SK-N-SH (cell line): Measurements from ENCODE around the gene UVRAG. TPM values are rescaled to one million over a fixed set of nuclear protein-coding genes. Genes with fewer than 3 reads are reported as not detected.

Experiments
- CTCF ChIA-PET: fragments of 300-600, 350-600 bp; formaldehyde crosslinking; extraction: SDS; loops from one replicate; lab custom pipeline; 2021; lab: Yijun Ruan, JAX
- POLR2A ChIA-PET: fragments of 350-600 bp; sonication (Branson Sonifier 250); formaldehyde crosslinking; extraction: SDS; loops from one replicate; lab custom pipeline; 2020; ENCODE audit warnings: antibody characterized with exemption, inconsistent platforms; lab: Yijun Ruan, JAX
- DNase-seq: peaks from one replicate; pipeline ENCODE4 v3.0.0; 2012
- H2AFZ ChIP-seq: fragments of 200-600 bp; sonication (generic); 2 replicates; pipeline ENCODE4 v1.8.1; 2016; ENCODE audit warnings: antibody characterized with exemption, mild to moderate bottlenecking, low read depth
- H3F3A ChIP-seq: fragments of 200-600 bp; sonication (generic); replicated peaks from 2 replicates; pipeline ENCODE3; 2016; ENCODE audit warnings: antibody characterized with exemption, mild to moderate bottlenecking; ENCODE audit not compliant: insufficient read depth
- H3K27ac ChIP-seq, 2 experiments: fragments of 200-500 bp in 1 of 2; fragments of 200-600 bp in 1 of 2; sonication (Bioruptor generic) in 1 of 2; sonication (generic), shearing (Covaris generic) in 1 of 2; 2 replicates each; pipeline versions ENCODE4 v1.5.1 to v1.6.1; 2014 to 2016; ENCODE audit warnings: low read depth in 2 of 2, inconsistent platforms in 1 of 2, low read length in 1 of 2, mild to moderate bottlenecking in 1 of 2, mixed read lengths in 1 of 2
- H3K27me3 ChIP-seq: fragments of 200-600 bp; sonication (generic), shearing (Covaris generic); 2 replicates; pipeline ENCODE4 v1.6.1; 2016; ENCODE audit warnings: mixed run types; ENCODE audit not compliant: insufficient read depth
- H3K36me3 ChIP-seq, 2 experiments: fragments of 200-500 bp in 1 of 2; fragments of 200-600 bp in 1 of 2; sonication (Bioruptor generic) in 1 of 2; sonication (generic) in 1 of 2; replicated peaks in 1 of 2; 2 replicates each; pipeline versions ENCODE3 to v1.5.1; 2014 to 2016; ENCODE audit warnings: low read length in 1 of 2, mild to moderate bottlenecking in 1 of 2; ENCODE audit not compliant: insufficient read depth in 2 of 2, control insufficient read depth in 1 of 2
- H3K4me1 ChIP-seq, 2 experiments: fragments of 200-500 bp in 1 of 2; fragments of 200-600 bp in 1 of 2; sonication (Bioruptor generic) in 1 of 2; sonication (generic), shearing (Covaris generic) in 1 of 2; 2 replicates each; pipeline versions ENCODE4 v1.5.1 to v1.6.1; 2014 to 2016; ENCODE audit warnings: low read depth in 1 of 2, low read length in 1 of 2, mixed run types in 1 of 2; ENCODE audit not compliant: insufficient read depth in 2 of 2, control insufficient read depth in 1 of 2
- H3K4me2 ChIP-seq: fragments of 200-600 bp; sonication (generic), shearing (Covaris generic); 2 replicates; pipeline ENCODE4 v1.6.1; 2017; ENCODE audit warnings: mixed run types
- H3K4me3 ChIP-seq, 2 experiments: fragments of 200-500 bp in 1 of 2; fragments of 200-600 bp in 1 of 2; sonication (Bioruptor generic) in 1 of 2; sonication (generic), shearing (Covaris generic) in 1 of 2; 2 replicates each; pipeline versions ENCODE4 v1.5.1 to v1.8.1; 2014 to 2016; ENCODE audit warnings: low read depth in 2 of 2, inconsistent platforms in 1 of 2, low read length in 1 of 2, mild to moderate bottlenecking in 1 of 2, mixed read lengths in 1 of 2, moderate library complexity in 1 of 2
- H3K79me2 ChIP-seq: fragments of 200-600 bp; sonication (generic); 2 replicates; pipeline ENCODE4 v1.8.1; 2017; ENCODE audit warnings: mild to moderate bottlenecking; ENCODE audit not compliant: insufficient read depth
- H3K9ac ChIP-seq: fragments of 200-600 bp; sonication (generic); 2 replicates; pipeline ENCODE4 v1.6.1; 2017; ENCODE audit warnings: mixed run types
- H3K9me2 ChIP-seq: fragments of 200-600 bp; sonication (generic); 2 replicates; pipeline ENCODE4 v1.6.1; 2017; ENCODE audit warnings: mixed run types
- H3K9me3 ChIP-seq: fragments of 200-600 bp; sonication (generic); 2 replicates; pipeline ENCODE4 v1.6.1; 2017; ENCODE audit warnings: mixed run types, mild to moderate bottlenecking, moderate library complexity
- H4K20me1 ChIP-seq: fragments of 200-600 bp; sonication (generic); 2 replicates; pipeline ENCODE4 v1.6.1; 2017; ENCODE audit warnings: mild to moderate bottlenecking, mixed run types; ENCODE audit not compliant: insufficient read depth
- ELF1 ChIP-seq: IDR thresholded peaks from 2 replicates; pipeline ENCODE4 v1.4.0; 2012
- EP300 ChIP-seq, 2 experiments: IDR thresholded peaks; 2 replicates each; pipeline versions ENCODE4 v1.4.0 to v1.6.1; 2012; ENCODE audit warnings: borderline replicate concordance in 1 of 2, low read depth in 1 of 2, low read length in 1 of 2
- EZH2phosphoT487 ChIP-seq: fragments of 200-600 bp; sonication (generic); IDR thresholded peaks from 2 replicates; pipeline ENCODE4 v1.6.1; 2017; ENCODE audit warnings: low read depth, mixed run types, mild to moderate bottlenecking, antibody characterized with exemption, moderate library complexity, borderline replicate concordance
- FOSL2 ChIP-seq: IDR thresholded peaks from 2 replicates; pipeline ENCODE4 v1.4.0; 2012; ENCODE audit warnings: low read depth, mild to moderate bottlenecking, moderate library complexity, borderline replicate concordance
- FOXJ3 ChIP-seq: sonication (generic); formaldehyde crosslinking; IDR thresholded peaks from 2 replicates; pipeline ENCODE4 v1.5.1; 2020; ENCODE audit warnings: mild to moderate bottlenecking, missing genetic modification reagents
- GABPA ChIP-seq: IDR thresholded peaks from 2 replicates; pipeline ENCODE4 v1.4.0; 2012; ENCODE audit warnings: low read depth, mild to moderate bottlenecking
- GATA2 ChIP-seq: sonication (generic); formaldehyde crosslinking; IDR thresholded peaks from 2 replicates; pipeline ENCODE4 v1.5.0; 2020; ENCODE audit warnings: mild to moderate bottlenecking, missing genetic modification reagents
- NRF1 ChIP-seq: IDR thresholded peaks from 2 replicates; pipeline ENCODE4 v1.6.1; 2012; ENCODE audit warnings: low read depth, mild to moderate bottlenecking, low read length
- RCOR1 ChIP-seq: fragments of 150-350 bp; IDR thresholded peaks from 2 replicates; pipeline ENCODE4 v1.6.1; 2017; ENCODE audit warnings: antibody characterized with exemption, low read length
- REST ChIP-seq: IDR thresholded peaks from 2 replicates; pipeline ENCODE4 v1.6.1; 2012; ENCODE audit warnings: mild to moderate bottlenecking, low read depth, low read length, moderate library complexity
- RXRA ChIP-seq: IDR thresholded peaks from 2 replicates; pipeline ENCODE4 v1.4.0; 2012; ENCODE audit warnings: low read depth, mild to moderate bottlenecking, borderline replicate concordance
- SIN3A ChIP-seq: IDR thresholded peaks from 2 replicates; pipeline ENCODE4 v1.6.1; 2012; ENCODE audit warnings: low read depth, mild to moderate bottlenecking, low read length, moderate library complexity, borderline replicate concordance
- TAF1 ChIP-seq: IDR thresholded peaks from 2 replicates; pipeline ENCODE4 v1.6.1; 2012; ENCODE audit warnings: low read depth, mild to moderate bottlenecking, low read length, moderate library complexity, borderline replicate concordance
- TCF12 ChIP-seq: IDR thresholded peaks from 2 replicates; pipeline ENCODE4 v1.4.0; 2012
- YY1 ChIP-seq: IDR thresholded peaks from 2 replicates; pipeline ENCODE4 v1.4.0; 2012; ENCODE audit warnings: low read depth, mild to moderate bottlenecking
- WGBS: methylation state at CpG from one replicate; pipeline ENCODE4 v1.1.6; 2017; ENCODE audit warnings: low lambda C conversion rate; 5-methylcytosine and 5-hydroxymethylcytosine counted together
- polyA plus RNA-seq, 3 experiments: library from polyadenylated mRNA; depleted of rRNA; stranded (reverse); fragments of >200 nt; gene quantifications; 2 replicates each; pipeline ENCODE4 v1.2.3, GENCODE V29; 2012
- TF ChIP-seq, protein P1 (sequence below): fragments of 150-350 bp; IDR thresholded peaks from 2 replicates; pipeline ENCODE4 v1.6.1; 2017; ENCODE audit warnings: antibody characterized with exemption, low read length, low read depth, borderline replicate concordance
- TF ChIP-seq, protein P2 (sequence below): IDR thresholded peaks from 2 replicates; pipeline ENCODE4 v1.4.0; 2012; ENCODE audit warnings: low read depth
- TF ChIP-seq, protein P3 (sequence below): fragments of 200-600 bp; sonication (generic); IDR thresholded peaks from 2 replicates; pipeline ENCODE4 v1.6.1; 2017; ENCODE audit warnings: antibody characterized with exemption, mild to moderate bottlenecking, moderate library complexity

The UVRAG gene
- polyA plus RNA-seq, 1 of the 3 experiments (the other 2 are of a cell fraction): 5.8 TPM

DNA sequence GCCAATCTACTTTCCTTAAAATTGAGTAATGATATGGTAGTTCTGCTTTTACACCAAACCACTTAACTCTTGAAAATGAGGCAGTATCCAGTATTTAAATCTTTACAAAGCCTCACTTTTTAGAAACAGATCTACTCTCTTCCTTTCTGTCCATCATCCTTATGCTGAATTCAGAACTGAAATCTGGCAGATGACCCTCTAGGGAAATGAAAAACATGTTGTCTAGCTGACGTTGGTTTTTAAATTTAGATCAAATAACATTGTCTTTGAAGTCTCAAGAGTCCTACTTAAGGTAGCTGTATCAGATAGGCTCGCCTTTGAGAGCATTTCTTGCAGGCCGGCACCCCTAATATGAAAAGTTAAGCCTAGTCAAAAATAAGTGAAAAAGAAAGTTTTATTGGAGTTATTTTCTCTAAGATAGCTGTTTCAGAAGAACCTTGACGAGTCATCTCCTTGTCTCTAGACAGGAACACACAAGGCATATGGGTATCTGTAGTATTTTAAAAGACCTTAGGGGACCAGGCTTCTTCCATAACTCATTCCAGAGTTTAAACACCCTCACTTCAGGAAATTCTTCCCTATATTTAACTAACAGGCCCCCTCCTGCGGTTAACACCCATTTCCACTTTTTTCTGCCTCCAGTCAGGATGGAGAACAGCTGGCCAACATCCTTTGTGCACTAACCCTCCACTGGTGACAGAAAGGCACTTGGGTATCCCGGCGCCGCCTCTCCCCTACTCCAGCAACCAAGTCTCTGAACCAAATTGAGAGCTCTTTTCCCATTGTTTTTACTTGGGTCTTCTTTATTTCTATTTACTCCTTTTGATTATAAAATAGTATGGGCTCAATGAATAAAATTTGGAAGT lies 310.1 kb downstream of the UVRAG start:
- TF ChIP-seq FOSL2 (no peak), EP300 (IDR thresholded peaks at IDR 0.05; ENCODE audit: borderline replicate concordance in 1 of 2, low read depth in 1 of 2, low read length in 1 of 2) (no peak)
- no peaks in the 10 kb centered on the region for H3K79me2 ChIP-seq
- H3K9ac ChIP-seq: no peak overlapping the region
- H3K27me3 ChIP-seq: no peaks in the 10 kb centered on the region
- no peaks in the 10 kb centered on the region; a peak in 2 of 4 replicates for H3K4me1 ChIP-seq
- H3F3A ChIP-seq: no peaks in the 10 kb centered on the region
- no peak overlapping the region for H2AFZ ChIP-seq
- no peak overlapping the region for H3K4me3 ChIP-seq
- H3K4me2 ChIP-seq: no peak overlapping the region
- H4K20me1 ChIP-seq: no peaks in the 10 kb centered on the region
- ChIA-PET CTCF (no interaction called here), POLR2A (no interaction called here)
- 92% methylated on average over 8 of the region's 8 CpGs for WGBS
- H3K9me2 ChIP-seq: no peaks in the 10 kb centered on the region
- DNase-seq: no peak
- no peak overlapping the region; a peak in 1 of 4 replicates for H3K27ac ChIP-seq
- no peaks in the 10 kb centered on the region for H3K9me3 ChIP-seq
- no peaks in the 10 kb centered on the region for H3K36me3 ChIP-seq

GRCh38 chr11:76129729-76130128 lies 314.7 kb downstream of the UVRAG start:
- H3K79me2 ChIP-seq: no peaks in the 10 kb centered on the region
- H3F3A ChIP-seq: no peaks in the 10 kb centered on the region
- no peak overlapping the region for H3K4me2 ChIP-seq
- H3K36me3 ChIP-seq: no peaks in the 10 kb centered on the region
- H2AFZ ChIP-seq: no peak overlapping the region
- WGBS: 97% methylated on average over 2 of the region's 2 CpGs
- no peaks in the 10 kb centered on the region for H3K9me2 ChIP-seq
- no peak overlapping the region for H3K9ac ChIP-seq
- no peaks in the 10 kb centered on the region for H3K9me3 ChIP-seq
- ChIA-PET POLR2A (no interaction called here), CTCF (interaction anchor here (1.4 to 5.4 kb wide), 2 partner anchors 9 to 78 kb away, joined by 3 to 24 read pairs; partner anchors contain the start of gene WNT11)
- H3K27ac ChIP-seq: no peak overlapping the region
- DNase-seq: no peak
- H3K4me3 ChIP-seq: no peak overlapping the region
- H3K27me3 ChIP-seq: no peaks in the 10 kb centered on the region
- peaks cover 0 to 19% of the 10 kb centered on the region in 2 experiments; a peak in 3 of 4 replicates for H3K4me1 ChIP-seq
- H4K20me1 ChIP-seq: no peaks in the 10 kb centered on the region
- TF ChIP-seq EP300 (IDR thresholded peaks at IDR 0.05; ENCODE audit: borderline replicate concordance in 1 of 2, low read depth in 1 of 2, low read length in 1 of 2) (no peak), TCF12 (no peak), ELF1 (no peak), REST (no peak), GATA2 (CRISPR knock-in tag) (no peak), RCOR1 (no peak), GABPA (no peak), YY1 (no peak), FOSL2 (no peak), FOXJ3 (CRISPR knock-in tag) (no peak), TAF1 (no peak), RXRA (no peak), NRF1 (no peak), SIN3A (no peak), EZH2phosphoT487 (no peak)
- TF ChIP-seq, protein P1, sequence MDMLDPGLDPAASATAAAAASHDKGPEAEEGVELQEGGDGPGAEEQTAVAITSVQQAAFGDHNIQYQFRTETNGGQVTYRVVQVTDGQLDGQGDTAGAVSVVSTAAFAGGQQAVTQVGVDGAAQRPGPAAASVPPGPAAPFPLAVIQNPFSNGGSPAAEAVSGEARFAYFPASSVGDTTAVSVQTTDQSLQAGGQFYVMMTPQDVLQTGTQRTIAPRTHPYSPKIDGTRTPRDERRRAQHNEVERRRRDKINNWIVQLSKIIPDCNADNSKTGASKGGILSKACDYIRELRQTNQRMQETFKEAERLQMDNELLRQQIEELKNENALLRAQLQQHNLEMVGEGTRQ: no peak
- TF ChIP-seq, protein P2, sequence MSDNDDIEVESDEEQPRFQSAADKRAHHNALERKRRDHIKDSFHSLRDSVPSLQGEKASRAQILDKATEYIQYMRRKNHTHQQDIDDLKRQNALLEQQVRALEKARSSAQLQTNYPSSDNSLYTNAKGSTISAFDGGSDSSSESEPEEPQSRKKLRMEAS: no peak
- TF ChIP-seq, protein P3, sequence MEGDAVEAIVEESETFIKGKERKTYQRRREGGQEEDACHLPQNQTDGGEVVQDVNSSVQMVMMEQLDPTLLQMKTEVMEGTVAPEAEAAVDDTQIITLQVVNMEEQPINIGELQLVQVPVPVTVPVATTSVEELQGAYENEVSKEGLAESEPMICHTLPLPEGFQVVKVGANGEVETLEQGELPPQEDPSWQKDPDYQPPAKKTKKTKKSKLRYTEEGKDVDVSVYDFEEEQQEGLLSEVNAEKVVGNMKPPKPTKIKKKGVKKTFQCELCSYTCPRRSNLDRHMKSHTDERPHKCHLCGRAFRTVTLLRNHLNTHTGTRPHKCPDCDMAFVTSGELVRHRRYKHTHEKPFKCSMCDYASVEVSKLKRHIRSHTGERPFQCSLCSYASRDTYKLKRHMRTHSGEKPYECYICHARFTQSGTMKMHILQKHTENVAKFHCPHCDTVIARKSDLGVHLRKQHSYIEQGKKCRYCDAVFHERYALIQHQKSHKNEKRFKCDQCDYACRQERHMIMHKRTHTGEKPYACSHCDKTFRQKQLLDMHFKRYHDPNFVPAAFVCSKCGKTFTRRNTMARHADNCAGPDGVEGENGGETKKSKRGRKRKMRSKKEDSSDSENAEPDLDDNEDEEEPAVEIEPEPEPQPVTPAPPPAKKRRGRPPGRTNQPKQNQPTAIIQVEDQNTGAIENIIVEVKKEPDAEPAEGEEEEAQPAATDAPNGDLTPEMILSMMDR: no peak
